Body of pancreas (tissue), 4 donors: Measurements from ENCODE around the gene EPN2. TPM values are rescaled to one million over a fixed set of nuclear protein-coding genes. Genes with fewer than 3 reads are reported as not detected.

Source experiments
- ATAC-seq: fragments of 150-250 bp; one replicate; pipeline ENCODE4 v1.9.1; 2016
- DNase-seq, 4 donors: peaks; one replicate each; pipeline ENCODE4 v3.0.0-alpha.2; 2019
- H3K27ac ChIP-seq, 4 donors: fragments of 200-600 bp; sonication (generic); 1 replicate in 3 of 4; 2 replicates in 1 of 4; pipeline versions ENCODE4 v1.5.1 to v1.6.1; 2016 to 2019; ENCODE audit warnings: mild to moderate bottlenecking in 1 of 4, mixed read lengths in 1 of 4, moderate library complexity in 1 of 4
- H3K27me3 ChIP-seq, 2 donors: fragments of 200-600 bp; sonication (generic); one replicate each; pipeline ENCODE4 v1.6.0; 2016; ENCODE audit warnings: mild to moderate bottlenecking in 1 of 2
- H3K36me3 ChIP-seq, 2 donors: fragments of 200-600 bp; sonication (generic); replicated peaks in 1 of 2; 2 replicates each; pipeline ENCODE4 v1.5.1; 2016; ENCODE audit warnings: low read depth in 2 of 2; ENCODE audit not compliant: insufficient read depth in 1 of 2
- H3K4me1 ChIP-seq: fragments of 200-600 bp; sonication (generic); one replicate; pipeline ENCODE4 v1.6.0; 2016
- H3K4me3 ChIP-seq, 2 donors: fragments of 200-600 bp; sonication (generic); 1 replicate in 1 of 2; 2 replicates in 1 of 2; pipeline ENCODE4 v1.5.1; 2016 to 2019
- H3K9me3 ChIP-seq, 3 donors: fragments of 200-600 bp; sonication (generic); 1 replicate in 2 of 3; 2 replicates in 1 of 3; pipeline ENCODE4 v1.5.1; 2016
- CTCF ChIP-seq, 7 experiments: fragments of 450-650 bp in 4 of 7; fragments of 200-600 bp in 3 of 7; sonication (generic) in 3 of 7; IDR thresholded peaks; one replicate each; pipeline ENCODE4 v1.5.1; 2016 to 2019; ENCODE audit warnings: antibody characterized with exemption in 7 of 7
- POLR2A ChIP-seq, 3 donors: fragments of 450-650 bp; IDR thresholded peaks; one replicate each; pipeline ENCODE4 v1.6.1; 2016; ENCODE audit warnings: antibody characterized with exemption in 3 of 3, mild to moderate bottlenecking in 2 of 3
- whole genome bisulfite sequencing, 2 donors: methylation state at CpG; one replicate each; pipeline ENCODE4 v1.1.5; 2017; 5-methylcytosine and 5-hydroxymethylcytosine counted together
- intact Hi-C: fragments of 100-400 bp; cut with DNase I; formaldehyde crosslinking; loops from one replicate; pipeline ENCODE4 v1.15.1; 2023
- total RNA-seq, 2 donors: library from RNA; depleted of rRNA; stranded (reverse); fragments of >200 nt; gene quantifications; one replicate each; pipeline ENCODE4 v1.1.0, GENCODE V29; 2016

The EPN2 gene
- total RNA-seq, 2 donors from 2014 or later, result 32.7 to 46.5 TPM

DNA sequence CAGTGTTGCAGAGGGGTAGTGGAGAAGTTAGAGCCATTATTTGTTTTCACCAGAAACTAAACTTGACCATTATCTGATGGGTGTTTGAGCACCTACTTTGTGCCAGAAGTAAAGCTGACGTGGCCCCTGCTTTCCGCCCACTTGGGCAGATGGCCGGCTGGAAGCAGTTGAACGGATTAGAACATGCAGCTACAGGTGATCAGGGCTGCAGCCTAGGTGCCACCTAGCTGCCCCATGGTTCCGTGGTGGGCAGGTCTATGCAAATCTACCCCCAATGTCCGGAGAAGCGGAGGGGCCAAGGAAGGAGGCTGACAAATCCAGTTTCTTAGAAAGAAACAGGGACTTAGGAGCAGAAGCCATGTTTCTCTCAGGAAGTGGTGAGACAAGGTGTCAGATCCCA lies 62.7 kb downstream of the EPN2 start:
- Histone ChIP-seq H3K4me1 (peaks cover 5% of the 10 kb centered on the region), H3K27ac (no peak overlapping the region), H3K27me3 (no peaks in the 10 kb centered on the region), H3K9me3 (no peaks in the 10 kb centered on the region), H3K36me3 (no peaks in the 10 kb centered on the region), H3K4me3 (no peak overlapping the region)
- DNase-seq (no peak), ATAC-seq (no peak)
- 94 to 95% methylated on average over 7 of the region's 7 CpGs for WGBS, 2 donors
- intact Hi-C loops, result no loop called here
- TF ChIP-seq CTCF (IDR thresholded peaks at IDR 0.05), result no peak
- TF ChIP-seq POLR2A (IDR thresholded peaks at IDR 0.05), result no peak

DNA sequence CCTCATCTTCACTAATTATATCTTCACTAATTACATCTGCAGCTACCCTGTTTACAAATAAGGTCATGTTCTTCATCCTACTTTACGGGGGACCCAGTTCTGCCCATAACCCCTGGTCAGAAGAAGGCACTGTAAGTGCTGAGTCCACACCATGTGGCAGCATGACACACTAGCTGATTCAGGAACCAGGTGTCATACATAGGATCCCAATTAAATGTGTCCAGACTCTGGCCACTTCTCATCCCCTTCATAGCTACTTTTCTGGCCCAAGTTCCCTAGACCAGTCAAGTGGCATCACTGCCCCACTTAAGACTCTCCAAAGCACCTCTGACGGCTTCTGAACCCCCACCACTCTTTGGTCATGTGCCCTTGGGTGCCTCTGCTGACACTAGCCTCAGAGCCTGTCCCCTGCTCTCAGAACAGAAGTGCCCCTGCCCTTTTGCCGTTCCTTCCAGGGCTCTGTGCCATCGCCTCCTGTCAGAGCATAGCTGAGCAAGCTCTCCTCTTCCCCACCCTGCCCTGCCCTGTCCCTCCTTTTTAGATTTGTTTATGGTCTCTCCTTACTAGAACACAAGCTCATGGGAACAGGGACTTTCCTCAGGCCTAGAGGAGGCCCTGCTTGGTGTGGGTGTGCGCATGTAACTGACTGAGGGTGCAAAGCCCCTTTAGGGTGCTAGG lies 64.2 kb downstream of the EPN2 start:
- DNase-seq (no peak), ATAC-seq (no peak)
- H3K27ac ChIP-seq, result no peak overlapping the region
- no peaks in the 10 kb centered on the region for H3K36me3 ChIP-seq
- H3K27me3 ChIP-seq, result no peaks in the 10 kb centered on the region
- H3K4me1 ChIP-seq, result peaks cover 10% of the 10 kb centered on the region
- 86 to 88% methylated on average over 5 of the region's 5 CpGs for WGBS, 2 donors
- H3K4me3 ChIP-seq, result no peak overlapping the region
- H3K9me3 ChIP-seq, result no peaks in the 10 kb centered on the region
- TF ChIP-seq POLR2A (IDR thresholded peaks at IDR 0.05), result no peak
- no peak for TF ChIP-seq CTCF (IDR thresholded peaks at IDR 0.05)
- intact Hi-C loops, result no loop called here

GRCh38 chr17:19301973-19302372 lies 64.8 kb downstream of the EPN2 start:
- Histone ChIP-seq H3K36me3 (no peaks in the 10 kb centered on the region), H3K27ac (no peak overlapping the region), H3K9me3 (no peaks in the 10 kb centered on the region), H3K27me3 (no peaks in the 10 kb centered on the region), H3K4me3 (no peak overlapping the region), H3K4me1 (peaks cover 10% of the 10 kb centered on the region)
- DNase-seq, result no peak
- no peak for ATAC-seq
- WGBS, 2 donors, result 91 to 95% methylated on average over 5 to 7 of the region's 9 CpGs
- TF ChIP-seq POLR2A (IDR thresholded peaks at IDR 0.05) (no peak), CTCF (IDR thresholded peaks at IDR 0.05) (no peak)
- intact Hi-C loops, result no loop called here

DNA sequence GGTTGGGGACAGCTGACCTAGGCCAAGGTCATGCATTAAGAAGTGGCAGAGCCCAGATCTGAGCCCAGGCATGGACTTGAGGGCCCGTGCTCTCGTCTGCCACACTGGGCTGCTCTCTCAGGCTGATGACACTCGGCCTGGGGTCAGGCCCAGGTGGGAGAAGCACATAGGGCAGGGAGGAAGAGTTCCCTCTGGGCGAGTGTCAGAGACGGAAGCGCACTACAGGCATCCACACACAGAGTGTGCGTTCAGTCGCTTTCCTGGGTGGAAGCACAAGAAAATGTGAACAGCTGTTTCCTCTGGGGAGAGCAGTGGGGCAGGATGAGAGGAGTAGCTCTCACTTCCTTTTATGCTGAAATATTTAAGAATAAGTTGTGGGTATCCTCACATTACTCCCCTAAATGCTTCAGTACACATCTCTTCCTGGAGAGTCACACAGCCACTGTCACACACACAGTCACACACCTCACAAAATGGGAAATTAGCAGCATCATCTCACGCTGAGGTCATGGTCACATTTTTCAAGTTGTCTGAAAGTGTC lies 65.7 kb downstream of the EPN2 start:
- H3K27me3 ChIP-seq, result no peaks in the 10 kb centered on the region
- H3K36me3 ChIP-seq, result no peaks in the 10 kb centered on the region
- ATAC-seq (no peak), DNase-seq (no peak)
- TF ChIP-seq CTCF (IDR thresholded peaks at IDR 0.05) (no peak), POLR2A (IDR thresholded peaks at IDR 0.05) (no peak)
- no peak overlapping the region for H3K4me3 ChIP-seq
- 65 to 82% methylated on average over 9 of the region's 9 CpGs for WGBS, 2 donors
- H3K9me3 ChIP-seq, result no peaks in the 10 kb centered on the region
- H3K27ac ChIP-seq, result no peak overlapping the region
- peaks cover 10% of the 10 kb centered on the region for H3K4me1 ChIP-seq
- intact Hi-C loops, result no loop called here

DNA sequence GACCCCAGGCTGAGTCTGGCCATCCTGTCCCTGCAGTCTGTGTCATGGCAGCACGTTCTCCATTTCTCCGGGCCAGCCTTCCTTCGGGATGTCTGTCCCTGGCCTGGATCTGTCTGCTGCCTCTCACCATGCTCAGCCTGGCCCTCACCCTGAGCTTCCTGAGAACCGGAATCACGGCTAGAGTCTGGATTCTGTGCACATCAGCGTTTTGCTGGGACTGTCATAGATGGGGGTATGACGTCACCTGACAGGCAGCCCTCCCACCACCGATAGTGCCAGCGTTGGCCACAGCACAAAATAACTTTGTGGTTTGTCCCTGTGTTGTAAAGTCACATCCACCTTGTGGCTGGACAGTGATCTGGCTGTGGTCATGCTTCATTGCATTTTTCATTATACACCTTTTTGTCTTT lies 66.2 kb downstream of the EPN2 start:
- intact Hi-C loops, result no loop called here
- Histone ChIP-seq H3K36me3 (no peaks in the 10 kb centered on the region), H3K27me3 (no peaks in the 10 kb centered on the region), H3K4me3 (no peak overlapping the region), H3K9me3 (no peaks in the 10 kb centered on the region), H3K4me1 (peaks cover 10% of the 10 kb centered on the region), H3K27ac (no peak overlapping the region)
- TF ChIP-seq CTCF (IDR thresholded peaks at IDR 0.05) (no peak), POLR2A (IDR thresholded peaks at IDR 0.05) (no peak)
- 81 to 92% methylated on average over 6 to 9 of the region's 9 CpGs for WGBS, 2 donors
- ATAC-seq, result no peak
- no peak for DNase-seq
